GM18502 (cell line): Measurements from ENCODE around the gene WDR64.
"Not testable (repeated sequence)": the region's sequence is repeated elsewhere in the genome, so short reads cannot be mapped to it uniquely, and the experiment has no call there.

Experiments used
- ATAC-seq: cut with Tn5 transposase; IDR thresholded peaks from one replicate; pipeline ENCODE4 v1.9.1; 2021; ENCODE audit warnings: mild to moderate bottlenecking; ENCODE audit not compliant: unreplicated experiment, poor library complexity

The WDR64 gene

DNA sequence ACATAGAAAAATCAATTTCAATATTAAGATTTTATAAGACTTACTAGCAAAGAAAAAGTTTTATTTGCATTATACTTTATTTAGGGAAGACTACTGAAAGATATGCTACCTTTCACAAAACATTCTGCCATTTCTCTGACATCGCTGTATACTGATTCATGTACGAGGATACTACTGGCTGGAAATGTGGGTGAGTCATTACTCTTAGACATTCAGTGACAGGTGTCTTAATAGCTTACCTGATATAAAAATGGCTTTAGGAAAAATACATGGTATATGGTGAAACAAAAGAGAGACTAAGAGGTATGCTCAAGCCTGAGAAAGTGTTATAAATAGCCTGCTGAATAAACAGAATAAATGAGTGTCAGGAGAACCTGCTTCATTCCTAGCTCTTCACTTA, 122.9 kb downstream of the WDR64 start:
- ATAC-seq: no peak

DNA sequence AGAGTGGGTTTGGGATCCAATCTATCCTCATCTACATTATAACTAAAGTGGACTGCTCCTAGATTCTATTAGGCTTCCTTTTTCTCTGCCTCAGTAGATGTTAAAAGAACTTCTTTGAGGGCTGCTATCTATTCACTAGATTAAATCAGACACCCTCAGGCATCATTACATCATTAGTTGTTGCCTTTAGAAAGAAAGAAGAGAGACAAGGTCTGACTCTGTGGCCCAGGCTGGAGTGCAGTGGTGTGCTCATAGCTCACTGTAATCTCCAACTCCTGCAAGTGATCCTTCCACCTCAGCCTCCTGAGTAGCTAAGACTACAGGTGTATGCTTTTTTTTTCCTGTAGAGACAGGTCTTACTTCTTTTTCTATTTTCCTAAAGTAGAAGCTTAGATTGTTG, 124.8 kb downstream of the WDR64 start:
- ATAC-seq: no peak

DNA sequence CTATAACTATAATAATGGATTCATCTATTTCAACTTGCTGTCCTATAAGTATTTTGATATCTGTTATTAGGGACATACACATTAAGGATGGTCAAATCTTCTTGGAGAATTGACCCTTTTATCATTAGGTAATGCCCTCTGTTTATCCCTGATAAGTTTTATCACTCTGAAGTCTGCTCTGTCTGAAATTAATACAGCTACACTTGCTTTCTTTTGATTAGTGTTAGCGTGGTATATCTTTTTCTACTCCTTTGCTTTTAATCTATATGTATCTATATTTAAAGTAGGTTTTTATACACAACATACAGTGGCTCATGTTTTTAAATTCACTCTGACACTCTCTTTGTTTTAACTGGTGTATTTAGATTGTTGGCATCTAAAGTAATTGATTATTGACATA, 126.0 kb downstream of the WDR64 start:
- ATAC-seq: no peak

DNA sequence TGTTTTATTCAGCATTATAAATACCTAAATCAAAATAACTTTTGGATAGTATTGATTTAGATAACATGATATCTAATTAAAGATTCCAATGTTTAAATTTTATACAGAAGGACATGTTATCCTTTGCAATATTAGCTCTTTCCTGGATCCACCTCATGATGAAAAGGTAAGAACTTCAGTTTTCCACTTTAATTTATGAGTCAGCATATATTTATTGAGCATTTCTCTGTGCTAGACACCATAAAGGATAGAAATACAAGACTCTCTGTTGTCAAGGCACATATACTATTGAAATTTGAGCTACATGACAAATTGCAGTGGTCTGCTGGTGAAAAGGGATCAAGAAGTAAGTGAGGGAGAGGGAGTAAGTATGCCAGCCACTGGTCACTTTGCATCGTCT, 127.8 kb downstream of the WDR64 start:
- no peak for ATAC-seq

DNA sequence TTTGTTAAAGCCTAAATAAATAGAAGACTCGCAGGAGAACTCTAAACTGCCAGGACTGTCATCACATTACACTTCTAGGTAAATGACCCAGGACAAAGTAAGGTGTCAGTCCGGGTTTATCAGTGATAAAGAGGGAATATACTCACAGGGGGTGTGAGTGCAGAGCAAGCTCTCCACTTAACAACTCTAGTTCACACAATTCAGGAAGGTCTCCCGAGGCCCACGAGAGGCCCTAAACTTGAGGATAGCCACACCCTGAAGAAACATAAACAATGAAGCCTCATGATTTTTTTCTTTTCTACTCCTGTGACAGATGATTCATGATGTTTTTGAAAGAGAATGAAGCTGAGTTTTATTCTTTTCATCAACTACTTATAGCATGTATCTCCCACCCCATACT, 130.3 kb downstream of the WDR64 start:
- ATAC-seq: no peak

DNA sequence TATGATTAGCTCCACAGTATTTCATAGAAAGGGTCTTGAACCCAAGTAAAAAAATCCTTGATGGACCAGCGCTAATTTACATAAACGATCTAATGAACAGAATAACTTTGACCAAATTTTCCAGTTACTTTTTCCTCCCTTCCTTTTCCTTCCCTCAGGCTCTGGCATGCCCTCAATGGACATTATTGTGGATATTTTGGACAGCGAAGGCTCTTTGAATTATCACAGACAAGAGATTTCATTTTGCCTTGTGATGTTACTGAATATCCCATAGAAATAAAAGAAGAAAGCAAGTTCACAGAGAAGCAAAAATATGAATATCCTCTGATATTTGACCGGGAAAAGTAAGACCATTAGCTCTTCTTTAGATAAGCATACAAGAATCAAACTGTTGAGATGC, 135.6 kb downstream of the WDR64 start:
- ATAC-seq: no peak

DNA sequence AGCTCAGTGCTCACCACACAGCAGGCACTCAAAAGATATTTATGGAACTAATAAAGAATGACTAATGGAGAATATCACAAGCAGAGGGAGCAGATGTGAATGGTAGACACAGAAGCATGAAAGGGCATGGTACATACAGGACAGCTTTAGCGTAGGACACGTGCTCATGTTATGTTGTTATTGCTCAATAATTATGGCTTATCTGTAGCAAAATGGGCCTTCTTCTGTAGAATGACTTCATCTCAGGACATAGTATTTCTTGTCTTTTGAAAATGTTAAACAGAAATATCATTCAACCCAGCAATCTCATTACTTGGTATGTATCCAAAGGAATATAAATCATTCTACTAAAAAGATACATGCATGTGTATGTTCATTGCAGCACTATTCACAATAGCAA, 137.0 kb downstream of the WDR64 start:
- no peak for ATAC-seq

DNA sequence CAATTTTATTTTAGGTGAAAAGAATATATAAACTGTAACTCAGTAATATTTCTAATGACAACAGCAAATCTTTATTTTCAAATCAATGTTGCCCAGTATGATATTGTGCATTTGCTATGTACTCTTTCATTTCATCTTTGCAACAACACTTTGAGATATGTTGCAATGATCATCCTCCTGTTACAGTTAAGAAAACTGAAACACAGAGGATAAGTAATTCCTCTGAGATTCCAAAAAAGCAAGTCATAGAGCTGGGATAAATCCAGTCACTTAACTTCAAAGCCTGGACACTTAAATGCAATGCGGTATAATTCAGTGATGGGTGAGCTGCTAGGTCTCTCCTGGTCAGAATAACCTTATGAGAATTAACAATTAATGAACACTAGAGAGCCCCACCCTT, 147.3 kb downstream of the WDR64 start:
- no peak for ATAC-seq

DNA sequence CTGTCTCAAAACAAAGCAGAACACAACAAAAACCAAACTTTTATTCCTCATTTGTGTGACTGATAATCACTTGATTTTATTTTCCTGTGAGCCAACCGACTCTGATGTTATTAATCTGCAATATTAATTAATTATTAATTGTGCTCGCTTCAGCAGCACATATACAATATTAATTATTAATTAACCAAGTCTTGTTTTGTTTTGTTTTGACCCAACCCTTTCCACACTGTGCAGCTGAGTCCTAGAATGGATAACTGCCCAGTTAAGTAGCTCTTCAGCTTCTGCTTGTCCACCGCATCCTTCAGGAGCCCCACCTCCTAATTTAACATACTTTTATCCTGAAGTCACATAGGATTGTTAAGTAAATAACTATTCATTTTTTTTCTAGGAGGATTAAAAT, 148.6 kb downstream of the WDR64 start:
- ATAC-seq: no peak

DNA sequence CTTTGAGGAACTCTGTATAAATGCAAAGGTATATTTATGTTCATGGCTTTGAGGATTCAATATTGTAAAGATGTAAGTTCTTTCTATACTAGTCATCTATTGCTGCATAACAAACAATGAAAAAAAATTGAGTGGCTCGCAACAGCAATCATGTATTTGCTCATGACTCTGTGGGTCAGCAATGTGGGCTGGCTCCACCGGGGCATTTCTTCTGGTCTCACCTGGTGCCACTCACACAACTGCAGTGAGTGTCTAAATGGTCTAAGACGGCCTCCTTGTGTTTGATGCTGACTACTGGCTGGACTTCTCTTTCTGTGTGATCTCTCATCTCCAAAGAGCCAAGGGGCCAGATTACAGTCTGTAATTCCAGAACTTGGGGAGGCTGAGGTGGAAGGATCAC, 150.8 kb downstream of the WDR64 start:
- no peak for ATAC-seq

DNA sequence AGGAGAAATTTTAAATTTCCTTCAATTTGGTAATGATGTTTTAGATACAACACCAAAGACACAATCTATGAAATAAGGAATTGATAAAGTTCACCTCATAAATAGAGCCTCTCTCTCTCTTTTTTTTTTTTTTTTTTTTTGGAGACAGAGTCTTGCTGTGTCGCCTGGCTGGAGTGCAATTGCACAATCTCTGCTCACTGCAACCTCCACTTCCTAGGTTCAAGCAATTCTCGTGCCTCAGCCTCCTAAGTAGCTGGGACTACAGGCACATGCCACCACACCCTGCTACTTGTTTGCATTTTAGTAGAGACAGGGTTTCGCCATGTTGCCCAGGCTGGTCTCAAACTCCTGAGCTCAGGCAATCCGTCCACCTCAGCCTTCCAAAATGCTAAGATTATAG, 152.6 kb downstream of the WDR64 start:
- not testable (repeated sequence) for ATAC-seq

DNA sequence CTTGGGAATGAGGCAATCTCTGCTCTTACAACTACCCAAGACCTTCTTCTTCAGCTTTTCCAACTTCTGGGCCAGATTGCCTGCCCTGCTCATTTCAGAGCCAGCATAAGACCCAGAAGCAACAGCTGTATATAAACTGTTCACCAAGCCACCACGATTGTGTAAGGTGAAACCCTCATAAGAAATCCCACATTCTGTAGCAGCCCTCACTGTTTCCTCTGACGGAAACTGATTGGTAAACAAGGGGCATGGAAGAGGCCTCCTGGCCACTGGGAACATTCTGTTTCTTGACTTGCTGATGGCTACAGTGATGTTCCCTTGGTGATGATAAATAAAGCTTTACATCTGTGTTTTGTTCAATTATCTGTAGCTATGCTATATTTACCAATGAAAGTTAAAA, 156.2 kb downstream of the WDR64 start:
- no peak for ATAC-seq

DNA sequence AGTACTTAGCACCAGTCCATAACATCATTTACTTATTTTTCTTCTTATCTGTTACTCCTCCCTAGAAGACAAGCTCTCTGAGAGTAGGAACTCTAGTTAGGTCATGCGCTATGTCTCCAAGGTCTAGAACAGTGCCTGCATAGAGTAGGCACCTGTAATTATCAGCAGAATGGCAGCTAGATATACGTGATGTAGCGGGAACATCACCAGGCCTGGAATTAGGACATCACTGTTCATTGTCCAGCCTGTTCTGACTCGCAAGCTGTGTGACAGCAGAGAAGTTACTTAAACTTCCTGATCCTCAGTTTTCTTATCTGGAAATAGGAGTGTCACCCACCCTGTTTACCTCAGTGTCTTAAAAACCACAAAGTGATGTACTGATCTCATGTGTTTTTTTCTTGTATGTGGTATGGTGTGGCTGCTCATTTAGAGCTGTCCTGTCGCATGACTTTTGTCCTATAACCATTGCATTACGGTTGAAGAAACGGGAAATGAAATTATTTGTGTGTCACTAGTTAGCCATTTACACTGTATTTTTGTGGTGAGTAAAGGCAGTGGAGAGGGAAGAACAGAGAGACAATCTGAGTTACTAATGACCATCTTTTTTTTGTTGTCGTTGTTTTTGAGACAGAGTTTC, 158.8 kb downstream of the WDR64 start:
- no peak for ATAC-seq

DNA sequence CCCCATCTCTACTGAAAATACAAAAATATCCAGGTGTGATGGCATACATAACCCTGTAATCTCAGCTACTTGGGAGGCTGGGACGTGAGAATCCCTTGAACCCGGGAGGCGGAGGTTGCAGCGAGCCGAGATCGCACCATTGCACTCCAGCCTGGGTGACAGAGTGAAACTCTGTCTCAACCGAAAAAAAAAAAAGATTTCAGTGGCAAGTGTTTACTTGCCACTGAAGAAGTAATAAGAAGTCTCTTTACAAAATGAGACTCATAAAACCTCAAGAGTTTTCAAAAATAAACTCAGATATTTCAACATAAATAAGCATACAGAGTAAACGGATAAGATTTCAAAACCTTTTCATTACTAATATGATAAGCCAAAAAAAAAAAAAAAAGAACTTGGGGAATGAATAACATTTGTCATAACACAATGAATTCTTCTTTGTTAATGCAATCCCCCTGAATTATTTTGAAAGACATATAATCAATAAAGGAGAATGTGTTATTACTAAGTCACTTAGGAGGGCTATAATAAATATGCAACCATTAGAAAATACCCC, 161.8 kb downstream of the WDR64 start:
- ATAC-seq: no peak

DNA sequence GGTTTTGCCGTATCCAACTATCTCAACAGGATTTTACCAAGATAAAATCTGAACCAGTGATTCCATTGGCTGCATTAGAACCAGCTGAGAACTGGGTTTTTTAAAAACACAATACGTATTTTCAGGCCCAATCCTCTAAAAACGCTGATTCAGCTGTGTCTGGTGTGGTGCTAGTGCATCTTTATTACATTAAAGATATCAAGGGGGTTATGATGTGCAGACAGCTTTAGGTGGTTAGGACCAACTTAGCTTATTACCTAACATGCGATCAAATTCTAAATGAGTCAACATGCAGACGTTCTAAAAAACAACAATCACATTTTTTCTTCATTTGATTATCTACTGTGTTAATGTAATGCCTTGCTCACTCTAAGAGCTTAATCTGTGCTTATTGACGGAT, 163.9 kb downstream of the WDR64 start:
- no peak for ATAC-seq

DNA sequence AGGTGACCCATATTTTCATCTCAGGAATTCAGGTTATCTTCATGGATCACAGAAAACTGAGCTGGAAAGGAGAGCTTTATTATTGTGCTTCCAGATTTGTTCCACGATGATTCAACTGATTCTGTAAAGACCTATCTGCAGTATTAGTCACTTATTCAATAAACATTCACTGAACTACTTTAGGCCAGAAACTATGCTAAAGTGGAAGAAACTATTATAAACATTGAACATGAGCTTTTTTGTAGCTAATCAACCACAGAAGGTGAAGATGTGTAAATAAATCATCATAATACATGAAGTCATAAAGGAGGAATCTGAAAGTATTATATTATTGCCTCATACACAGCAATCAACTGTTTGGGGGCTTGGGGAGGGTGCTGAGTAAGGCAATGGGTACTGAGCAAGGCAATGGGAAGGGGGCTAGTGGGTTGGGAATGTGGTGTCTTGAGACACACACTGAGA, 165.3 kb downstream of the WDR64 start:
- no peak for ATAC-seq

DNA sequence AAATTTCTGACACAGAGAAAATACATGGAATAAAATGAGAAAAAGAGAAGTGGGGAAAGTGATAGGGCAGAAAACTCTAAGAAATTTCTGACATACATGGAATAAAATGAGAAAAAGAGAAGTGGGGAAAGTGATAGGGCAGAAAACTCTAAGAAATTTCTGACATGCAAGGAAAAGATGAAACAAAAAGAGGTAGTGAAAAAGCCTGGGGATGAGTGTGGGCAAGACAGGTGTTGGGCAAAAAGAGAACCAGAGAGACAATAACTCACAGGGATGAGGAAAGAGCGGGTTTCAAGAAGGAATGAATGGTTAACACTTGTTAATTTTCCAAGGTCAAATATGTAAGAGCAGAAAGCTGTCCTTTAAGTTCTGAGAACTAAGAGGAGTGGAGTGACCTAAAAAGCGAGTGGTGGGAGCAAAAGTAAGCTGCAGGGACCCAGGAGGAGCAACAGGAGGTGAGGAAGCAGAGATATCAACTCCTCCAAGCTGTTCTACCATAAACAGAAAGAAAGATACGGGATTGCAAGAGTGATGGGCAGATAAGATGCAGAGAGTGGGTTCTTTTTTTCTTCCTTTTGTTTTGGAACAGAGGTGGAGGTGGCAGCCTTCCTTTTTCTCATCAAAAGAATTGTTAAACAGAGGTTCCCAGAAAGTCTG, 166.0 kb downstream of the WDR64 start:
- ATAC-seq: no peak

DNA sequence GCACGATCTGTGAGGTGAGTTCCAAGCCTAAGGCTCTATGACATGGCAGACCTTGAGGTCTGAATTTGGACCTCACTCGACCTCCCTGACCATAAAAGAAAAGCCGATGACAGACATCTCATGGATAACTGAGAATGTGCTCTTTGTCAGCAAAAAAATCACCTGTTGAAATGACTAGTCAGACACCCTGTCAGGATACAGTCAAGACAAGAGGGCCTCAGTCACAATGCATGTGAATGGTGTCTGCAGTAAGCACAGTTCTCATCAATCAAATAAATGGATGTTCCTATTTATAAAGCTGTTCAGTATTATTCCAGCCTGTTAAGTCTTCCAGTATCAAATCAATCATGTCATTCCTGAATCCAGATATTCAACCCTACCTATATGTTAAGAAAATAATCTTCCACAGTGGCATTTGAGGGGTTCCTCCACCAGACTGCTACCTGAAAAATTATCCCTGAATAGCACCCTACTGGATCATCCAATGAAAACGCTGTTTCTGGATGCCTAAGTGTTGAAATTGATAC, 167.3 kb downstream of the WDR64 start:
- ATAC-seq: no peak

DNA sequence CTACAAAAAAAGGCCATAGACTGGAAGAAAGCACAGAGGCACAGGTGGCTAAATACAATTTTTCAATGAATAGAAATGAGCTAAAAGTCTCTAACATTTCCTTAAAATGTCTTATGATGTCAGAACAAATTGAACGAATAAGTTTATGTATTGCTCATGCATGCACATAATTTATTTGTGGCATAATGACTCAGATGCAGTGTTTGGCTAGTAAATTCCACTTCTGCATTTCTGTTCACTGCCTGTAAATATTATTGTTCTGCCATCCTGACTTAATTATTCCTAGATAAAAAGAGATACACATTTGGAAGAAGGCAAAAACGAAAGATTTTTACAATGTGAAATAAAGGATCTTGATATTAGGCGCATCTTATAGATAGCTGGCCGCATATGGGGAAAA, 169.3 kb downstream of the WDR64 start:
- ATAC-seq: no peak

DNA sequence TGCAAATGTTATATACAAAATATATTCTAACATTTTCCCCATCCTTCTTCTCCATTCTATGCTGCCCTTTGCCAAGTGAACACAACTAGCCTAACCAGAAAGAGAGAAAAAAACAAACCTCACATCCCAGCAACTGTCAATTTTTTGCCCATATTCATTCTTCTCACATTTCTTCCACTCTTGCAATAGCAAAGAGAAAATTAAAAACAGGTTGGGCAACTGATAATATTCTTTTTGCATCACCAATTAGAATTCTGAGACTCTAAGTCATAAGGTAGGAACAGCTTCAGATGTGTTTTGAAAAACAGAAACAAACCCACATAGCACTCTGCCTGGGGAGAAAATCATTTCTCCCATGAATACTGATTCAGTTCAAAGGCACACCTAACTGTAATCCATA, 170.8 kb downstream of the WDR64 start:
- ATAC-seq: no peak

DNA sequence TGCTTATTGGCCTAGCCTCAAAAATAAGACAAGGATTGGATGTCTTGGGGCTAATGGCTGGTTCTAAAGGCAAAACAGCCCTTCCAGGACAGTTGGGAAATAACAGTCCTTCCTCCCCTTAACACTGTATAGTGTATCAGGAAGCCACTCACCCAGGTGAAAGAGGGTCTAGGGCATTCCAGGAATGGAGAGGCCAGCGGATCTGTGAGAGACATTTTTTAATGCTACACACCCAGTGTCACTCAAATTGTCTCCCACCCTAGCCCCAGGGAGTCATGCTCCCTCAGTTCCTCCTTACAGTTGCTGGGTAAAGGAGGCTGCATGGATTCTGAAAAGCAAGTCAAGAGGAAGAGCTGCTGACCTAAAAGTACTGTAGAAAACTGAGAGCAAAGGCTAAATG, 171.8 kb downstream of the WDR64 start:
- no peak for ATAC-seq

DNA sequence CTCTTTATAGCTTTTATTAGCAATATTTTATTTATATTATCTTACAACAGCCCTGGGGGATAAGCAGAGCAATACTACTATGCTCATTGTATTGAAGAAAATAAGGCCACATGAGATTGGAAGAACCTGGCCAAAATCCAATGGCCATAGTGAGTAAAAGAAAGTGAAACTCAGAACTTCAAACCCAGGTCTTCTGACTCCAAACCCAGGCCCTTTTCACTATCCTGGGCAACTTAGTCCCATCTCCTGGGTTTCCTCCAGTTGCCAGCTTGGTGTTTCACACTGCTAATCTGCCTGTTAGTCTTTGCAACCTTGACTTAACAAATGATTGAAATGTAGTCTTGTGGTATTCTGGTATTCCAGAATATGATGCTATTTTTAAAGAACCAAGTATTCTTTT, 173.5 kb downstream of the WDR64 start:
- ATAC-seq: no peak
